ENCODE data around the gene NUP62CL. TPM values are rescaled to one million over a fixed set of nuclear protein-coding genes. Genes with fewer than 3 reads are reported as not detected.
"Not testable (repeated sequence)": the region's sequence is repeated elsewhere in the genome, so short reads cannot be mapped to it uniquely, and the experiment has no call there.

Gene NUP62CL
- total and polyA plus RNA-seq, 10 of the 15 experiments (the other 5 are each of a cell fraction or from before 2014, with no cell fraction given) = 2.5 to 6.0 (median 4.2) TPM

GRCh38 chrX:107155621-107156430 lies 50.4 kb downstream of the NUP62CL start:
- H3K79me2 ChIP-seq (ENCODE audit: control insufficient read depth, insufficient read depth, low read length); H3K4me3 ChIP-seq; H2AFZ ChIP-seq (ENCODE audit: control insufficient read depth, low read depth, low read length); intact Hi-C loops (cut with micrococcal nuclease; ENCODE audit: unreplicated experiment); POLR2A ChIA-PET; CTCF ChIA-PET; DNase-seq (ENCODE audit: low read depth, low spot score); H3K4me1 ChIP-seq (ENCODE audit: control insufficient read depth, insufficient read depth, low read length); H3K9me3 ChIP-seq (replicated peaks; ENCODE audit: control insufficient read depth, insufficient read depth, low read length); ATAC-seq; H3K27me3 ChIP-seq (replicated peaks in 1 of 2; ENCODE audit: control insufficient read depth in 2 of 2, insufficient read depth in 2 of 2, low read length in 1 of 2); H3K27ac ChIP-seq (ENCODE audit: control insufficient read depth, insufficient read depth); FAIRE-seq; BruUV-seq (replicated peaks); RAD21 ChIA-PET (ENCODE audit: unreplicated experiment); in situ Hi-C loops (cut with MboI); H3K9ac ChIP-seq (ENCODE audit: control insufficient read depth, insufficient read depth, low read length); H4K20me1 ChIP-seq (ENCODE audit: control insufficient read depth, insufficient read depth); H3K36me3 ChIP-seq (ENCODE audit: control insufficient read depth in 2 of 2, insufficient read depth in 2 of 2, low read length in 1 of 2); H3K4me2 ChIP-seq (ENCODE audit: control insufficient read depth, insufficient read depth): not testable (repeated sequence)
- 32% methylated on average over 21 of the region's 32 CpGs for WGBS (ENCODE audit: insufficient coverage, insufficient replicate concordance, low lambda C conversion rate, missing lambda C conversion rate)
- SMC1A ChIA-PET (ENCODE audit: uncharacterized antibody, unreplicated experiment) = interaction anchor here (0.6 kb wide), 1 partner anchor 17 kb away, joined by 3 read pairs; no protein-coding TSS in a partner anchor

GRCh38 chrX:107154787-107155620 lies 51.2 kb downstream of the NUP62CL start:
- 42% methylated on average over 6 of the region's 6 CpGs for WGBS (ENCODE audit: insufficient coverage, insufficient replicate concordance, low lambda C conversion rate, missing lambda C conversion rate)

More at GRCh38 chrX:107154787-107155620, 51.2 kb downstream of the NUP62CL start:
- Histone ChIP-seq H4K20me1 (ENCODE audit: control insufficient read depth, insufficient read depth) (no peaks in the 10 kb centered on the region), H3K27ac (ENCODE audit: control insufficient read depth, insufficient read depth) (no peak overlapping the region), H3K4me3 (no peak overlapping the region), H3K36me3 (ENCODE audit: control insufficient read depth in 2 of 2, insufficient read depth in 2 of 2, low read length in 1 of 2) (no peaks in the 10 kb centered on the region), H2AFZ (ENCODE audit: control insufficient read depth, low read depth, low read length) (no peak overlapping the region; the same call in 1 of the 2 replicates), H3K4me2 (ENCODE audit: control insufficient read depth, insufficient read depth) (peak overlapping the region; percentile 9; the same call in 1 of the 2 replicates), H3K79me2 (ENCODE audit: control insufficient read depth, insufficient read depth, low read length) (no peaks in the 10 kb centered on the region), H3K9me3 (replicated peaks; ENCODE audit: control insufficient read depth, insufficient read depth, low read length) (no peaks in the 10 kb centered on the region), H3K9ac (ENCODE audit: control insufficient read depth, insufficient read depth, low read length) (no peak overlapping the region), H3K4me1 (ENCODE audit: control insufficient read depth, insufficient read depth, low read length) (no peaks in the 10 kb centered on the region), H3K27me3 (replicated peaks in 1 of 2; ENCODE audit: control insufficient read depth in 2 of 2, insufficient read depth in 2 of 2, low read length in 1 of 2) (no peaks in the 10 kb centered on the region)
- ATAC-seq (no peak), FAIRE-seq (no peak), DNase-seq (ENCODE audit: low read depth, low spot score) (no peak)
- no TSS peak for BruUV-seq (replicated peaks)
- no peak for TF ChIP-seq SMAD1 (IDR thresholded peaks at IDR 0.05; ENCODE audit: low read depth, partially characterized antibody)
- intact Hi-C loops (cut with micrococcal nuclease; ENCODE audit: unreplicated experiment) (no loop called here), in situ Hi-C loops (cut with MboI) (no loop called here)
- ChIA-PET RAD21 (ENCODE audit: unreplicated experiment) (no interaction called here), CTCF (no interaction called here), POLR2A (no interaction called here), SMC1A (ENCODE audit: uncharacterized antibody, unreplicated experiment) (interaction anchor here (1.1 kb wide), 1 partner anchor 12 kb away, joined by 3 read pairs; no protein-coding TSS in a partner anchor)
